Measurements from ENCODE around the gene ARFGEF2. TPM values are rescaled to one million over a fixed set of nuclear protein-coding genes. Genes with fewer than 3 reads are reported as not detected.

ARFGEF2 gene
- total and polyA plus RNA-seq, 2 of the 8 experiments (the other 6 are each of a cell fraction or from before 2014, with no cell fraction given), result 8.1 to 21.8 TPM

- POLR2A ChIA-PET (ENCODE audit: partially characterized antibody), result no interaction called here
- no peaks in the 10 kb centered on the region for H3K79me1 ChIP-seq (ENCODE audit: low read depth, low read length)
- peaks cover 0 to 4% (median 3%) of the 10 kb centered on the region in 4 experiments; a peak in 3 of 7 replicates for H3K4me1 ChIP-seq (replicated peaks in 1 of 4; ENCODE audit: control insufficient read depth in 3 of 4, insufficient read depth in 4 of 4, low read length in 3 of 4)
- H3K27me3 ChIP-seq (replicated peaks in 1 of 4; ENCODE audit: control insufficient read depth in 3 of 4, extremely low read depth in 1 of 4, insufficient read depth in 3 of 4, low read length in 3 of 4), result no peaks in the 10 kb centered on the region; a peak in 2 of 7 replicates
- no peak overlapping the region for H3K4me3 ChIP-seq (ENCODE audit: extremely low read depth in 1 of 4, insufficient read depth in 2 of 4, low read depth in 3 of 4, low read length in 4 of 4)
- H3K23ac ChIP-seq (ENCODE audit: insufficient read length), result no peak overlapping the region
- peaks cover 0 to 5% of the 10 kb centered on the region in 2 experiments; a peak in 1 of 4 replicates for H3K9me3 ChIP-seq (ENCODE audit: insufficient read depth in 2 of 2, low read depth in 1 of 2, low read length in 1 of 2)
- H2BK5ac ChIP-seq (ENCODE audit: low read depth, low read length), result no peak overlapping the region
- H3K27ac ChIP-seq (ENCODE audit: low read depth, low read length), result no peak overlapping the region
- no peak overlapping the region for H4K91ac ChIP-seq (replicated peaks; ENCODE audit: insufficient read length, low read length)
- H3K18ac ChIP-seq (ENCODE audit: extremely low read depth, low read length), result no peak overlapping the region
- no peak overlapping the region for H2AFZ ChIP-seq (ENCODE audit: low read length)
- no peak overlapping the region for H2BK12ac ChIP-seq (ENCODE audit: low read depth, low read length)
- H3K9ac ChIP-seq (replicated peaks in 1 of 4; ENCODE audit: extremely low read depth in 1 of 4, low read depth in 3 of 4, low read length in 3 of 4), result no peak overlapping the region
- no peaks in the 10 kb centered on the region for H3K36me3 ChIP-seq (ENCODE audit: control insufficient read depth in 2 of 4, insufficient read depth in 4 of 4, low read length in 3 of 4)
- FAIRE-seq (no peak), DNase-seq (ENCODE audit: low read depth in 1 of 2, low spot score in 2 of 2) (no peak)
- no peak overlapping the region for H2BK20ac ChIP-seq (ENCODE audit: low read length)
- no peak overlapping the region for H2AK5ac ChIP-seq (ENCODE audit: low read depth, low read length)
- no peaks in the 10 kb centered on the region for H3K23me2 ChIP-seq (ENCODE audit: low read depth, low read length)
- no peak overlapping the region for H4K8ac ChIP-seq (ENCODE audit: extremely low read depth, insufficient read depth, low read length)
- no peak overlapping the region for H2BK120ac ChIP-seq (replicated peaks; ENCODE audit: low read depth, low read length)
- no peak overlapping the region for H3K4me2 ChIP-seq (ENCODE audit: insufficient read depth in 1 of 2, low read depth in 2 of 2, low read length in 2 of 2)
- H4K20me1 ChIP-seq (replicated peaks in 1 of 2; ENCODE audit: control insufficient read depth in 1 of 2, insufficient read depth in 2 of 2, low read length in 2 of 2), result no peaks in the 10 kb centered on the region
- 75% methylated on average over 7 of the region's 7 CpGs; no CpG with 5 or more reads in 1 of the 2 experiments for WGBS, 2 experiments (ENCODE audit: extremely low coverage in 1 of 2, insufficient coverage in 1 of 2, insufficient read length in 1 of 2, insufficient replicate concordance in 2 of 2, low coverage in 1 of 2, low lambda C conversion rate in 2 of 2, missing lambda C conversion rate in 1 of 2)
- H3K56ac ChIP-seq (replicated peaks; ENCODE audit: insufficient read length, low read depth, low read length), result no peak overlapping the region
- no peak overlapping the region for H3K4ac ChIP-seq (replicated peaks; ENCODE audit: insufficient read length, low read depth, low read length)
- CTCF ChIA-PET (ENCODE audit: partially characterized antibody), result interaction anchor here (0.8 to 10.2 kb wide), 8 partner anchors 10 to 249 kb away, joined by 3 to 163 read pairs (median 4); no protein-coding TSS in a partner anchor
- no peak overlapping the region for H4K5ac ChIP-seq (ENCODE audit: insufficient read length, low read depth, low read length)
- no peak overlapping the region for H3K14ac ChIP-seq (ENCODE audit: insufficient read length)
- H2BK15ac ChIP-seq (ENCODE audit: low read length), result no peak overlapping the region
- no peaks in the 10 kb centered on the region for H3K79me2 ChIP-seq (ENCODE audit: control insufficient read depth in 1 of 2, insufficient read depth in 2 of 2, low read length in 2 of 2)
- no peak for TF ChIP-seq TAF1 (IDR thresholded peaks at IDR 0.05; ENCODE audit: low read depth, low read length)
Observed at GRCh38 chr20:48906221-48906877, 15.2 kb upstream of the ARFGEF2 start.

Data from H1 (cell line).